HG02759 (cell line): ENCODE results near the gene NACC1.

ENCODE experiments used
- ATAC-seq: cut with Tn5 transposase; IDR thresholded peaks from one replicate; pipeline ENCODE4 v1.9.1; 2021; ENCODE audit warnings: mild to moderate bottlenecking, moderate library complexity; ENCODE audit not compliant: unreplicated experiment

The NACC1 gene

DNA sequence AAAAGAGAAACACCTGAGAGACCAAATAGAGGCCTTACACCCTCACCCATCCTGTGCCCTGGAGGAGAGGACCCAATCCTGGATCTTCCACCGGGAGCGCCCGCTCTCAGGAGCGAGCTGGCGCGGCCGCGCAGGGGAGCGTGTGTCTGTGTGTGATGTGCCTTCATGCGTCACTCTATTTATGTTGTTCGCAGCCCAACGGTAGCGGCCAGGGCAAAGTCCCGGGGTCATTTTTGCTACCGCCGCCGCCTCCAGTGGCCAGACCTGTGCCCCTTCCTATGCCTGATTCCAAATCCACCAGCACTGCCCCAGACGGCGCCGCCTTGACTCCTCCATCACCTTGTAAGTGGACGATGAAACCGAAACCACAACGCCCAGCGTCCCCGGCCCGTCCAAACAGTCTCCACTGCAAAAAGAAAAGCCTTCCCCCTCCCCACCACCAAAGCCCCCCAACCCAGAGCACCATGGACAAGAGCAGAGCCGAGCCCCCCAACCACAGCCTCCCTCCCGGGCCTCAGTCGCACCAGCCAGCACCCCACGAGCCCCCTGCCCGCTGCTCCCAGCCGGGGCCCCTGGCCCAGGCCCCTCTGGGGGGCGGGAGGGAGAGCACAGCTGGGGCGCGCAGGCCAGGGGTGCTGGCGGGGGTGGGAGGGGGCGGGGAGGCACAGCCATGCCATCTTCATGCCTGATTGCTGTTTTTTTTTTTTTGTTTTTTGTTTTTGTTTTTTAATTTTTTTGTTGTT lies 30.1 kb upstream of the NACC1 start:
- ATAC-seq, result no peak

DNA sequence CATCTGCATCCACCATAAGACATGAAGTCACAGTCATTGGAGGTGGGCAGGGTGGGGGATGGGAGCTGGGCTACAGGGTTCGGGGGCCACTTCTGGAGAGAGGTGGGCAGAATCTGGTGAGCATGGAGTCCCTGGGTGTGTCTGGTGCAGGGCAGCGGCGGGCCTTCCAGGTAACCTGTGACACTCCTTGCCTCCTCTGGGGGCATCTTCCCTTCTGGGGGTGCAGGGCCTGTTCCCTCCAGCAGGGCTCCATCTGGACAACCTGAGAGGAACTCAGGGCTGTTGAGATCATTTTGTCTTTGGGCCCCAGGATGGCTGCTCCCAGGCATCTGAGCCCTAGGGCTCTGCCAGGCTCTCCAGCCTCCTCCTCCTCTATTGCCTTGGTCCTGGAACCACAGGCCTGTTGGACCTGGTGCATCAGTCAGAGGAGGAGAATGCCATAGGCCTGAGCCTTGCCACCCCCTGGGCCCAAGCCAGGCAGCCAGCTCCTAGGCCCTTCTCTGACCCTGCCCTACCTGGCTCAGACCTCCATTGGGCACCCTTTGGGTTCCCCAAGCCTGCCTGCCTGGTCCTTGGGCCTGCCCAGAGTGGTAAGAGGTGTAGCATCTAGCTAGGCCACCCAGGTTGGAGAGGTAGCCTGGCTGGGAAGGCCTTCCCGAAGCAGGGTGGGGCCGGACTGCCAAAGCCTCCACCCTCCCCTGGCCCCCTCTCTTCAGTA lies 28.8 kb upstream of the NACC1 start:
- no peak for ATAC-seq

DNA sequence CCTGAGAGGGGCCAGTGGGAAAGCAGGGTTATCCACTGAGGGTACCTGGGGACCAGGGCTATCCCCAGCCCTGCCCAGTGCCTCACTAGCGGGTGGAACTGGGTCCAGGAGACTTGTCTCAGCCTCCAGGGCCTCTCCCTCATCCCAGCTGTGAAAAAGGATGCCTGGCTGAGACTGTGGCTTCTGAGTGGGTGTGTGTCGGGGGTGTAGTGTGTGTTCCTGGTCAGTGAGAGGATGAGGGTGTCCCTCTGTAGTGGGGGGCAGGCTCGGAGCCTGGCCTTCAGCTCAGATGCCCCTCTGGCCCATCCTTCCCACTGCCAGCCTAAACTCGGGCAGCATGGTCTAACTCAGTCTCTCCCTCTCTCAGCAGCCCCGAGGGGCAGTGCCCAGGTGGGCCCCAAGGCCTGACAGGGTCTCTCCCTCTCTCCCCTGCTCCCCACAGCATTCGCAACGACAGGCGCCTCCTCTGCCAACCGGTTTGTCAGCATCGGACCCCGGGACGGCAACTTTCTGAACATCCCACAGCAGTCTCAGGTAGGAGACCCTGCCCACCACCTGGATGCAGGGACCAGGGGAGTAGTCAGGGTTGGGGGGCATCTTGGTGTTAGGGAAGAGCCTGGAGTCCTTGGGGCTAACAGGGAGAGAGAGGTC lies 28.1 kb upstream of the NACC1 start:
- ATAC-seq, result no peak

DNA sequence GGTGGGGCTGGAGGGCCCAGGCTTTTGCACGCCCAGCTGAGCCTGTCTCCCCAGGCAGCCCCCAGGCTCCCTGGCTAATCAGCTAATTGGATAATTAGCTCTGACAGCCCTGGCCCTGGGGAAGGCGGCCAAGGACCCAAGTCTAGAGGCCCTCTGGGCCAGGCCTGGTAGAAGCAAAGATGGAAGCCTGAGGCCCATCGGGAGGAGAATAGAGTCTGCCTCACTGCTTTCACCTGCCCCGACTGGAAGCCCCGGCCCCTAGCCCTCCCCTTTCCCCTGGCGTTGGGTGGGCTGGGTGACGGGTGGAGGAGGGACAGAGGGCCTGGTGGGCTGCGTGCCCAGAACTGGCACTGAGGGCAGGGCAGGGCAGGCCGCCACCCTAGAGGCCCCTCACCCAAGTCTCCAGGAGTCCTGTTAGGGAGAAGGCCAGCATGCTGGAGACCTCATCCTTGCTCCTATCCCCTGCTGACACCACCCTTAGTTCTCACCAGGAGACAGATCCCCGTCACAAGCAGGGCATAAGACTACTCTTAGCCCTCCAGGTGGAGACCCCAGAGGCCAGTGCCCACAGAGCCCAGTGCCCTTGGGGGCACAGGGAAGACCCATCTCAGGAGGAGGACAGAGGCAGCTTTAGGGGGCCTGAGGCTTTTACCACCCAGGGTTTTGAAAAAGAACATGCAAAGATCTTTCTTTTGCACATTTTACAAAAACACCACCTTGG lies 27.4 kb upstream of the NACC1 start:
- no peak for ATAC-seq

DNA sequence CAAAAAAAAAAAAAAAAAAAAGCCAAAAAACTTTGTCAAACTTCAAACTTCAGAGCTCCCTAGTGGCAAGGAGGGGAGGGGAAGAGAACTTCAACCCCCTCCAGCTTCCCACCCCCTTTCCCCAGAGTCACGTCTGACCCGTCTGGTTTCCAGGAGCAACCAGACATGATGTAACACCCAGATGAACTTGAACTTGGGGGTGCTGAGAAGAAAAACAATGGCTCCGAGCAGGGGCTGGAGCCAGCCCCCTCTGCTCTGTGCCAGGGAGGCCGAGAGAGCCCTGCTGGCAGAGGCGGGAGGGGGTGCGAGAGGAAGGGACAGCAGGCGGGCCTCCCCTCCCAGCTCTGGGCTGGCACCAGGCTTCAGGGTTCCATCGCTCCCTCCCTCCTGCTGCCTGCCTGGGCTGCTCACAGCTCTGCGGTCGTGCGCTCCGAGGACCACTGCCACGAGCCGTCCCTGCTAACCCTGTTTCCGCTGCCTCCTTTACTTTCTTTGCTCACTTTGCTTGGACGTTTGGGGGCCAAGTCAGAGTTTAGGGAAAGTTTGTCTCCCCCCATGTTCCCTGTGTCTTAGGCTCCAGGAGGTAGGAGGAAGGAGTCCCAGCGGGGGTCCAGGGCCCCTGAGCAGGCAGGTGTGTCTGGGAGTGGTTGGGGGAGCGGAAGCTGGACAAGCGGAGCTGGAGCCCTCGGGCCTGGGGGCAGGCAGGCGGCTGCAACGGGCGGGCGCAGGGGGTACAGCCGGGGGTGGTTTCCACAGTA lies 26.5 kb upstream of the NACC1 start:
- ATAC-seq, result no peak

DNA sequence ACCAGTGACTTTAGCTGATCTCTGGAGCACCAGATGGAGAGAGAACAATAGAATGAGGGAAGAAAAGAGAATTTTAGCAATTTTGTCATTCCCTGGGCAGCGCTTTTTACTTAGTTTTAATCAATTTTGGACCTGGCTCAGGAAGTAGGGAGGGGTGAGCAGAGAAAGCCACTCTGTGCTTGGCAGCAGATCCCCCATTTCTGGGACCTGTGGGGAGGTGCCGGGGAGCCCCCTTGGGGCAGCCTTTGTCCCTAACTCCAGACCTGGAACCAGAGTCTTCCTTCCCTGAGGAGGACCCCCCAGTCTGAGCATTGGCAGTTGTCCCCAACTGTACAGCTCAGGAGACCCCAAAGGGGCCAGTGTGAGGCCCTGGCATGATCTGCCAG lies 25.9 kb upstream of the NACC1 start:
- ATAC-seq, result no peak

DNA sequence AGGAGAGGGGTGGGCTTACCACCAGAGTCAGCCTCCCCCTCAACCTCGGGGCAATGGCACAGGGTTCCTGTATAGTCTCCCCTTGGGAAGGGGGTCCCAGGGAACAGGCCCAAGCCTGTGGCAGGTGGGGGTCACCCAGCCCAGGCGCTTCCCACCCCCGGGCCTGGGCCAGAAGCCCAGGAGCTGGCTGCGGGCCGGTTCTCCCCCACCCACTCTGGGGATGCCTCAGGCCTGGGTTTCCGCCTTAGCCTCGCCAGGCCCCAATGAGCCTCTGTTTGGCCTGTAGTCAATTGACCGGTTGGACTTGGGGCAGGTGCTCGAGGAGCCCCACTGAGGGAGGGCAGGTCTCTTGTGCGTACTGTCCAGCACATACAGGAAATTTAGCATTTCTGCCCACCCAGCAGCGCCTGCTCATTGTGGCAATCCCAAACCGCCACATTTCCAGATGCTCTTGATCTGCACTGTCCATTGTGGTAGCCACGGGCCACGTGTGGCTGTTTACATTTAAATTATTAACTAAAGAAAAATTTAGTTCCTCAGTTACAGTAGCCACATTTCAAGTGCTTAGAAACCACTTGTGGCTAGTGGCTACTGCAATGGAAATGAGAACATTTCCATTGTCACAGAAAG lies 25.3 kb upstream of the NACC1 start:
- no peak for ATAC-seq

DNA sequence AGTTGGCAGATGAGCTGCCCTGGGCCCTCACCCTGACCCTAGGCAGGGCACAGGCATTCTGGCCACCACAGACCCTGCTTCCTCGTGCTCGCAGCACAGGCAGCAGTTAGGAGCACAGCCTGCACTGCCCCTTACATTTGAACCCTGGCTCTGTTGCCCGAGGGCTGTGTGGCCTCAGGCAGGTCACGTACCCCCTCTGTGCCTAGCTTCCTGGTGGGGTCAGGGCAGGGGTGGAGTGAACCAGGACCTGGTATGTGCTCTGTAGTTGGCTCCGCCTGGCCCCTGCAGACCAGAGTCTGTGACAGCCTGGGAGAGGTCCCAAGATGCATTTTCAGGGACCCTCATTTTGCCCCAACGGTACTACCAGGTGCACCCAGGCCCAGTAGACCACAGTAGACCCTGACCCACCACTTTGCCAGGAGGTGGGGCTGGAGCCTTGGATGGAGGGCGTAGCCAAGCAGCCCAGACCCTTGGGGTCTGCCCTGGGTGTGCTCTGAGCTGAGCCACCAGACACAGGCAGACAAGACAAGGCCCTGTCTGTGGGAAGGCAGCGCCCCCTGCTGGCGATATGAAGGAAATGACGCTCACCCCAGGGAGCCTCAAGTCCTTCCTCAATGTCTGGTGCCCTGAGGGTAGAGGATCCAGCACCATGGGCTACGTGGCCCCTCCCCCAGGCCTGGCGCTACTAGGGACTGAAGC lies 24.5 kb upstream of the NACC1 start:
- ATAC-seq, result peak; percentile 56

DNA sequence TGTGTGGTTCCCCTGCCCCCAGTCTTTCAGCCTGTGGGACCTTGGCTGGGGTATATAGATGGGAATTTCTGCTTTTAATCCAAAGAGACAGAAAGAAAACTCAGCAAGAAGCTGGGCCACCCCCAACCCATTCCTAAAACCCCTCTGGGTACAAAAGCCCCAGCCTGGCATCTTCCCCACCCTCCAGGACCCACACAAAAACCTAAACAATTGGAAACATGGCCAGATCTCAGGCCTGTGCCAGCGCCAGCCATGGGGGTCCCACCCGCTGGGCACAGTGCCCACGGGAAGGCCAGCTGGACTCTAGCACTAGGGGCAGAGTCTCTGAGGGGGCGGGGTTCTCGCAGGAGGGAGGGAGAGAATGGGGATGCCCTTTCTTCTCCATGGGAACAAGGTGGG lies 24.0 kb upstream of the NACC1 start:
- no peak for ATAC-seq

DNA sequence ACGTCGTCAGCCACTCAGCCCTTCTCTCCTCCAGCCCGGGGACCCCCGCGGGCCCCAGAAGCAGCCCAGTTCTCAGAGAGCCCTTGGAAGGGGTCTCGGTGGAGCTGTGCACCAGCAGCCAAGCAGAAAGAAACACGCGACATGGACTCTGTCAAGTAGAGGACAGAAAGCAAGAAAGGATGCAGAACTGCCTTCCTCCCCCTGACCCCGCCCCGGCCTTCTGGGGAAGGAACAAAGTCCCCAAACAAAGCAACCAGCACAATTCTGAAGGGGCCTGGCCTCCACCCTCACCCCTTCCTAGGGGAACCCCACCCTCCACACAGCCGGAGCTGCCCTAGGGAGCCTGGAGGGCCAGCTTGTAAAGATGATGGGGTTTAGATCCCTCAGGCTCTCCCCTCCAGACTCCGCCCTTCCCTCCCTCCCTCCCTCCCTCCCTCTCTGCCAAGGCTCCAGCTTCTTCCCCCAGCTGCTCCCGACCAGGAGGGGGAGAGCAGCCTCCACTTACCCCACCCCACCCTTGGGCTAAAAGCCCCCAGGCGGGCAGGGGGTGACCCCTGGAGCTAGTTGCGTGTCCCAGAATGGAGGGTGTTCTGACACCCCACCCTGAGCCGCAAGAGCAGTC lies 23.2 kb upstream of the NACC1 start:
- ATAC-seq, result no peak

DNA sequence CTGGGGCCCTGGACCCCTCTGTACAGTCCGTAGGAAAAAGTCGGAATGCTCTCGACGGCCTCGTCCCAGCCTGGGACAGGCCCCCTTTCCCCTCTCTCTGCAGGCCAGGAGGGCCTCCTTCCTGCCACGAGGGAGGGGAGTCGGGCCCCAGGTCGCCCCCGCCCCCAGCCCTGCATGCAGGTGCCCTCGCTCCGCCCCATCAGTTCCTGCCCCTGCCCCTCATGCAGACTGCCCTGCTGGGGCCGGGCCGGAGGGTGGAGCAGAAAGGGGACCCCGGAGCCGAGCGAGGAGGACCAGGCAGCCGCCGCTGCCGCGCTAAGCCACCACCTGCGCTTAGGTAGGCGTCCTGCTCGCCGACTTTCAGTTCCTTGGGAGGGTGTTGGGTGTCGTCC lies 22.7 kb upstream of the NACC1 start:
- ATAC-seq, result no peak

DNA sequence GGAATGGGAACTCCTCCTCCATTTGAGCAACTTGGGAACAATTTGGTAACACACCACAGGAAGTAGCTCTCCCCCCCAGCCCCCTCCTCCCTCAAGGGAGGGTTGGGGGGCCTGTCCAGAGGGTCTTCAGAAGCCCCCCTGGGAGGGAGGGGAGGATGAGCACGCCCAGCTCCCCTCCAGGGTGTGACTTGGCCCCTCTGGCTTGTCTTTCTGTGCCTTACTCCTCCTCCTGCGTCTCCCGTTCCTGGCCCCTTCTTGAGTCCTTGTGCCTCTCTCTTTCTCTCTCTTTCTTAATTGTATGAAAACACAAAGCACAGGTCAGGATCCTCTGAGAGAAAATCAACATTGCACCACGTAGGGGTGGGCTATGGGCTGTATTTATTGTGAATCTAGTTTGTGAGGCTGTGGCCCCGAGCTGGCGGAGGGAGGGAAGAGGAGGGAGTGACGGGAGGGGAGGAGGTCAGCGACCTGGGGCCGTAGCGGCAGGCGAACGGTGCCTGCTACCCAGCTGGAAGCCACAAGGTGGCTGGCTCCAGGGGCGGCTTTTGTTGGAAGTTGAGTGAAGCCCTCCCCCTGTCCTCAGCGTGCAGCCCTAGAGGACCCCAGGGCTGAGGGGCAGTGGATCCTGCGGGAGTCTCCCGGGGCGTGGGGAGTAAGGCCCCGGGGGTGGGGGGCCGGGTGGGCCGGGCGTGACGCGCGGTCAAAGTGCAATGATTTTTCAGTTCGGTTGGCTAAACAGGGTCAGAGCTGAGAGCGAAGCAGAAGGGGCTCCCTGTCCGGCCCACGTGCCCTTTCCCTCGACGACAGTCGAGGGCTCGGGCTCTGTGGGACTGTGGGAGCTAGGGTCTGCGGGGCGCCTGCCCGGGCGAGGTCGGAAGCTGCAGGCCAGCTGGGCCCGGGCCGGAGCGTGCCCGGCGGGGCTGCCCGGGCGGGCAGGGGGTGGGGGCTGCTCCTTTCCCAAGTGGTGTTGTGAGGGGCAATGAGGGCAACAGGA lies 21.8 kb upstream of the NACC1 start:
- no peak for ATAC-seq

DNA sequence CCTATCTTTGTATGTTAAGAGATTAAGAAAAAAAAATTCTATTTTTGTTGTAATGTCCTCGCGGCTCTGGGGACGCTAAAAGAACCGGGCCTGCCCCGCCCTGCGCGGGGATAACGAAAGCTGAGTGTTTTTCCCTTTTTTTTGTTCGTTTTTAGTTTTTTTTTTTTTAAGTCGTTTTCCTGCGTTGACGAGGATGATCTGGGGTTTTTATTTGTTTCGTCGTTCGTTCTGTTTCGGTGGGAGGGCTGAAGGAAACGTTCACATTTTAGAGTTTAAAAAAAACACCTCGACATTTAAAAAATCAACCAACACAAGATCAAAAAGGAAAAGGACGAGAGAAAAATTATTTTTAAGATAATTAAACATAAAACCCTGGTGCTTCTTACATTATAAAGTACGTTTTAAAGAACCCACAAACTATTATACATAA lies 21.0 kb upstream of the NACC1 start:
- ATAC-seq, result no peak

DNA sequence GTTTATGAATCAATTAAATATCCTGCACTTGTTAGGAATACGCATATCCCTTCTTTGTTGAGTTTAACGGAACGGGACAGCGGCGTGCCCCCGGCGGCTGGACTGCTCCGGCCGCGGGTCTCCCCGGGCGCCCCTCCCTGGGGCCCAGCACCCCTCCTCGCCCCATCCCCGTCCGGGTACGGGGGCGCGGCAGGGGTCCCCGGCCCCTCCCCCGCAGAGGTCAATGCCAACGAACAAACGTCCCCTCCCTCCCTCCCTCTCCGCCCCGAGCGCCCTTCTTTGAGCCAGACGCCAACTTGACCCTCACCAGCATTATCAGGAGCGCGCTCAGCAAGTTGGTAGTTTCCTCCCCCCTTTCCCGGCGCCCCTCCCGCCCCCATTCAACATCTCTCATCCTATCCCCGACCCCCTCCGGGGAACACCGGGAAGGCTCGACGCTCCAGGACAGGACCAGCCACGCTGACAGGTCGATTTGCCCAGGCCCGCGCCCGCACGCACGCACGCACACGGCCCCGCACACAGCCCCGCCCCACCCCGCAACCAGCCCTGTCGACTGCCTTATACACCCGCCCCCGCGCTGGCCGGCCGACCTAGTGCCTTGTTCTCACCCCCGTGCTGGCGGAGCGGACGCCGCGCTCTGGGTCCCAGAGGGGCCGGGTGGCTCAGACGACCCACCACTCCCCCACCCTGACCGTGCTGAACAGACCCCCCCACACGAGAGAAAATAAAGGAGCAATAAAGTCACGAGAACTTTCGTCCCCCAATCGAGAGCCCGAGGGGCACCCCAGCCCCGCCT lies 20.4 kb upstream of the NACC1 start:
- ATAC-seq, result no peak

DNA sequence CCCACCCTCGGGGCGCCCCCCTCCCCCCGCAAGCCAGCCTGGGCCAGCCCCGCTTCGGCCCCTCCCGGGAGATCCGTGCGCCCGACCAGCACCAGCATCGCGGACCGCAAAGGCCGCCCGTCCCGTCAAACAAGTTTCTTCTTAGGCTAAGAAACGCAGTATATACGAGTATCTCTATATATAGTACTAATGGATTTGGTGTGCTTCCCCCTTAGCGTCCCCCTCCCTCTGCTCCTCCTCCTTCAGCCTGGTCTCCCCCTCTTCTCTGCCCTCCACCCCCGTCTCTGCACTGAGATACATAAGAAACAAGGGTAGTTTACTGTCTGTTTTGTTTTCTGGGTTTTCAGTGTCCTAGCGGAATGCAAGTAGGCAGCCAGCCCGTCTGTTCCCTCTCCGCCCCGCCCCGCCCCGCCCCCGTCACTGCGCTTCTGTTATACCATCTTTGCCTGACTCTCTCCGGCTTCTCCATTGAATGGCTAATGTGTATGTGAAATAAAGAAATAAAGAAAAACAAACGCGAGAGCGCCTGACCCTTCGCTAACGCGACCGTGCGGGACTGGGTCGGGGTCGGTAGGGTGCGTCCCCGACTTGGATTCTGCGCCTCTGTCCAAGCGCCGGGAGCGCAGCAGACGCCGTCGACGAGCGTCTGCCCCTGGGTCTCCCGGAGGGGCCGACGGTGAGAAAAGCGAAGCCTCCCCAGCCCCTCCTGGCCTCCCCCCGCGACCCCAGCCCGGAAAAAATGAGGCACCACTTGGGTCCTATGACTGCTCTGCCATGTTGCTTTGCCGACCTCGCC lies 19.6 kb upstream of the NACC1 start:
- no peak for ATAC-seq
